Fibroblast of mammary gland (primary cell): ENCODE measurements around the gene GABBR1.
A peak's percentile ranks its signal among the peaks of the same experiment; 100 is the strongest.

ENCODE experiments used
- DNase-seq: peaks from one replicate; pipeline ENCODE4 v3.0.0-alpha.2; 2010; ENCODE audit warnings: low read depth
- H3K4me3 ChIP-seq: 2 replicates; pipeline ENCODE4 v1.5.1; 2011; ENCODE audit warnings: low read depth, mild to moderate bottlenecking, low read length, moderate library complexity; ENCODE audit not compliant: control insufficient read depth
- TF ChIP-seq, protein P1 (sequence below): conservative IDR thresholded peaks from 2 replicates; pipeline ENCODE4 v1.5.1; 2011; ENCODE audit warnings: low read depth, low read length, inconsistent platforms; ENCODE audit not compliant: control insufficient read depth, insufficient read depth

GABBR1 gene

DNA sequence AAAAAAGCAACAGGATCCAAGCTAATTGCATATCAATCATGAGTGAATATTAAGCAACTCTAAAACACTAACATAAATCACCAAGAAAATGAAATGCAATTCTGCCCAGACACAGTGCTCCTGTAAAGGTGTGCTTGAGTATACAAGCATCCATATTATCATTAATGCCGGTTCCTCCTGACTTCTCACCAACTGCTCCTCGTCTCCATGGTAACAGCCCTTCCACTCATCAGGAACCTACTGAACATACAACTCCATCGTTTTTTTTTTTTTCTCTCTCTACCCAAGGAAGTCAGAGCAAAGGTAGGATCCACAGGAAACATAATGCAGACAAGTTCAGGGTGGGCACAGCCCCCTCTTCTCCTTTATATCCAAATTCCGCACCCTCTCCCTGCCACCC, 12.4 kb downstream of the GABBR1 start:
- TF ChIP-seq, protein P1, sequence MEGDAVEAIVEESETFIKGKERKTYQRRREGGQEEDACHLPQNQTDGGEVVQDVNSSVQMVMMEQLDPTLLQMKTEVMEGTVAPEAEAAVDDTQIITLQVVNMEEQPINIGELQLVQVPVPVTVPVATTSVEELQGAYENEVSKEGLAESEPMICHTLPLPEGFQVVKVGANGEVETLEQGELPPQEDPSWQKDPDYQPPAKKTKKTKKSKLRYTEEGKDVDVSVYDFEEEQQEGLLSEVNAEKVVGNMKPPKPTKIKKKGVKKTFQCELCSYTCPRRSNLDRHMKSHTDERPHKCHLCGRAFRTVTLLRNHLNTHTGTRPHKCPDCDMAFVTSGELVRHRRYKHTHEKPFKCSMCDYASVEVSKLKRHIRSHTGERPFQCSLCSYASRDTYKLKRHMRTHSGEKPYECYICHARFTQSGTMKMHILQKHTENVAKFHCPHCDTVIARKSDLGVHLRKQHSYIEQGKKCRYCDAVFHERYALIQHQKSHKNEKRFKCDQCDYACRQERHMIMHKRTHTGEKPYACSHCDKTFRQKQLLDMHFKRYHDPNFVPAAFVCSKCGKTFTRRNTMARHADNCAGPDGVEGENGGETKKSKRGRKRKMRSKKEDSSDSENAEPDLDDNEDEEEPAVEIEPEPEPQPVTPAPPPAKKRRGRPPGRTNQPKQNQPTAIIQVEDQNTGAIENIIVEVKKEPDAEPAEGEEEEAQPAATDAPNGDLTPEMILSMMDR: no peak
- H3K4me3 ChIP-seq: no peak overlapping the region
- DNase-seq: no peak

DNA sequence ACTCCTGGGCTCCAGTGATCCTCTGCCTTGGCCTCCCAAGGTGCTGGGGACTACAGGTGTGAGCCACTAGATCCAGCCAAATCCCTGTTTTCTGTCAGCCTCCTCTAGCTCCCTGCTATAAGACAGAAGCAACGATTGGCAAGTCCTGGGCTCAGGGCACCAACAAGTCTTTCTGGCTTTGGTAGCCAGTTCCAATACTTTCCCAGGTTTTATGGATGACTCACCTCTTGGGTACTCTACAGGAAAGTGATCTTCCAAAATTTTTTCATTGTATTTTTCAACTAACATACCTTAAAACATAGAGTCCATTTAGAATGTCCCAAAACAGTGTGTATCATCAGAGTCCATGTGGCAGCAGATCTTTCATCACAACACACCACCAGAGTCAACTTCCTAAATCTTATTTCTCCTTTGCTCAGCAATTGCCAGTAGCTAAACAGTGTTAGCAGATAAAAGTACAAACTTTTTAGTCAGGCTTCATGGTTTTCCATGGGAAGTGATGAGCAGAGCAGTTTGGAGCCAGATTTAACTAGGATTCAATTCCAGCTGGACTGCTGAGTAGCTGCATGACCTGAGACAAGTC, 13.3 kb downstream of the GABBR1 start:
- no peak overlapping the region for H3K4me3 ChIP-seq
- TF ChIP-seq, protein P1: no peak
- no peak for DNase-seq

DNA sequence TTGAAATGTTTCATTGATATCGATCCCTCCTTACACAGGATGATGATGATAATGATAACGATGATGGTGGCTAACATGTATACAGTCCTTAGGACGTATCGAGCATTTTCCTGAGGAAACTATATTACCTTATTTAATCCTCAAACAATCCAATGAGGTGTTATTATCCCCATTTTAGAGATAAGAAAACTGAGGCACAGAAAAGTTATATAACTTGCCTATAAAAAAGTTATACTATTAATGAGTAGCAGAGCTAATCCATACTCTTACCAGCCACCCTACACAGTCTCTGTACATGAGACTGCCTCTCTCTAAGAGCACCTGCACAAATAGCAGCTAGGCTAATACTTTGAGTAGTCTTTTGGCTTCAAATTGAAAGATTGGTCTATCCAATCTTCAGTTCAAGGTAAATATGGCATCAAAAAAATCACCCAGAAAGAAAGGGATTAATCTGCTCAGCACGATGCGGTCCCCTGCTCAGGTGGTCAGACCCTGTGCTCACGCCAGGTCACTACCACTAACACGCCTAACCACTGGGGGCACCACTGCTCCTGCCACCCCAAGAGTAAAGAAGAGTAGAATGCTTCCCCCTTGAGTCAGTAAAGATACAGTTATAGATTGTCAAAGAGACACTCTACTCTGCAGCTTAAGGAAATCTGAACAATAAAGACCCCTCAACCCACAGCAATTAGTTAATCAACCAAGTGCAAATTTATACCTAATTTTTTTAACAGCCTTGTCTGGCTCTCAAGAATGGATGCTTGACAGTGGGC, 15.0 kb downstream of the GABBR1 start:
- TF ChIP-seq, protein P1: peak; percentile 19
- no peak for DNase-seq
- H3K4me3 ChIP-seq: no peak overlapping the region

DNA sequence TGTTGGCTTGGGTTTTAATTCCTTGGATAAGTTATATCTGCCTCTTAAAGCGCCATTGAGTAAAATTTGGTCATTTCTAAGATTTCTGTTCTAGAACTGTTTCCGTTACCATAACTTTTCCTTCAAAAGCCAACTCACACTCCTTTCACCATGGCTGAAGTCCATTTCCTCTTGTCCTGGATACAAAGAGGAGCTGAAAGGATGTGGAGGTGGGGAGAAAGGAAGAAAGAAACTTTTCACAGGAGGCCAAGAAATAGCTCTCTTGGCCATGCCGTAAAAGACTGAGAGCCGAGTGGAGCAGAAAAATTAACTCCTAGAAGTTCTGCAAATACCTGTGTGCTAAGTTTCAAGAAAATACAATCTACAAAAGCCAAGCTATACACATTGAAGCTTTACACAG, 21.6 kb downstream of the GABBR1 start:
- no peak overlapping the region for H3K4me3 ChIP-seq
- TF ChIP-seq, protein P1: no peak
- no peak for DNase-seq

DNA sequence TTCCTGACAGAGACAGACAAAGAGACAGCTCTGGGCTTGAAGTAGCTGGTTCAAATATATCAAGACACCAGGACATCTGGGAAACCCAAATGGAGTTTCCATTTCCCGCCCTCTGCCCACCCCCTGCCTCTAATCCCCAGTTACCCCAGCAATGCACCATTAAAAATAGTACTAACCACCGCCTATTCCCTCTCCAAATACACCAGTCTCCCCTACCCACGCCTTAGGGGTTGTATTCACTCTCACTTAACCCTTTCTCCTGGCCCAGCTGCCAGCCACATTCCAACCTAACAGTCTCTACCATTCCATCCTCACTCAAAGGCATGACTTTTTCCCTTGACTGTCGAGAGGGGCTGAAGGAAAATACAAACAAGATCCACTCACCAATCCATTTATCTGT, 22.4 kb downstream of the GABBR1 start:
- TF ChIP-seq, protein P1: no peak
- no peak overlapping the region for H3K4me3 ChIP-seq
- DNase-seq: no peak

DNA sequence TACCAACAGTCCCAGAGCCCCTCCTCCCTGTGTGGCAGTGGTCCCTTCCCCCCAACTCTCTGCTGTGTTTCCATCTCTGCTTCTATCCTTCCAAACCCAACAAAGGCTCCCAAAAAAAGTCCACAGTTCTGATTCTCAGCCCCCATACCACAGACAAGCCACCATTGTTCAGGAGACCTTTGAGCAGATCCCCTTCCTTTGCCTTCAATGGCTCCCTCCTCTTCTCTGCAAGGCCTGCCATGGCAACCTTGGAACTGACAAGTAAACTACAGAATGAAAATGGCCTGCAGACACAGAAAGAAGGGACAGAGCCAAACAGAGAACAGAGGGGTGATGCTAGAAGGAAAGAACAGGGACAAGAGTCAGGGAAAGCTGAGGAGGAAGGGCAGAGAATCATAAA, 24.9 kb downstream of the GABBR1 start:
- TF ChIP-seq, protein P1: no peak
- no peak overlapping the region for H3K4me3 ChIP-seq

More for the DNA sequence above, 24.9 kb downstream of the GABBR1 start:
- no peak for DNase-seq
